SKM-1 treated with dmso at 0.1 percent for 144 hours (cell line): ENCODE data around the gene SEC61B.
"Not testable (repeated sequence)": the region's sequence is repeated elsewhere in the genome, so short reads cannot be mapped to it uniquely, and the experiment has no call there.

Experiments
- DNase-seq: peaks from one replicate; lab custom pipeline; 2025; ENCODE audit not compliant: unreplicated experiment; lab: John Stamatoyannopoulos, UW

Gene SEC61B

GRCh38 chr9:99235926-99236634, 14.0 kb downstream of the SEC61B start:
- no peak for DNase-seq

GRCh38 chr9:99237356-99237755, 15.3 kb downstream of the SEC61B start:
- DNase-seq = no peak

- not testable (repeated sequence) for DNase-seq
These were observed 15.8 kb downstream of the SEC61B start for GRCh38 chr9:99237849-99238248.

GRCh38 chr9:99238331-99238730, 16.2 kb downstream of the SEC61B start:
- DNase-seq = no peak

- DNase-seq = no peak
These were observed 17.4 kb downstream of the SEC61B start for GRCh38 chr9:99239341-99240060.

GRCh38 chr9:99241106-99241505, 19.0 kb downstream of the SEC61B start:
- DNase-seq = no peak

- DNase-seq = no peak
These were observed 22.5 kb downstream of the SEC61B start for GRCh38 chr9:99244344-99245260.

GRCh38 chr9:99249619-99250018, 27.5 kb downstream of the SEC61B start:
- no peak for DNase-seq

GRCh38 chr9:99251157-99251556, 29.1 kb downstream of the SEC61B start:
- no peak for DNase-seq

GRCh38 chr9:99253134-99253533, 31.1 kb downstream of the SEC61B start:
- no peak for DNase-seq

- no peak for DNase-seq
These were observed 31.8 kb downstream of the SEC61B start for GRCh38 chr9:99253772-99254431.

- DNase-seq = no peak
These were observed 33.6 kb downstream of the SEC61B start for GRCh38 chr9:99255651-99256050.

- DNase-seq = no peak
These were observed 35.8 kb downstream of the SEC61B start for GRCh38 chr9:99257723-99258389.

- no peak for DNase-seq
These were observed 37.3 kb downstream of the SEC61B start for GRCh38 chr9:99259231-99259918.

- DNase-seq = no peak
These were observed 39.8 kb downstream of the SEC61B start for GRCh38 chr9:99261923-99262322.

- DNase-seq = no peak
These were observed 40.9 kb downstream of the SEC61B start for GRCh38 chr9:99262949-99263418.

- no peak for DNase-seq
These were observed 42.1 kb downstream of the SEC61B start for GRCh38 chr9:99264070-99264680.

- DNase-seq = no peak
These were observed 43.6 kb downstream of the SEC61B start for GRCh38 chr9:99265691-99266090.

- no peak for DNase-seq
These were observed 44.4 kb downstream of the SEC61B start for GRCh38 chr9:99266255-99267023.
